ENCODE measurements around the gene EVI2B.
"Not testable (repeated sequence)": the region's sequence is repeated elsewhere in the genome, so short reads cannot be mapped to it uniquely, and the experiment has no call there.

Gene EVI2B

DNA sequence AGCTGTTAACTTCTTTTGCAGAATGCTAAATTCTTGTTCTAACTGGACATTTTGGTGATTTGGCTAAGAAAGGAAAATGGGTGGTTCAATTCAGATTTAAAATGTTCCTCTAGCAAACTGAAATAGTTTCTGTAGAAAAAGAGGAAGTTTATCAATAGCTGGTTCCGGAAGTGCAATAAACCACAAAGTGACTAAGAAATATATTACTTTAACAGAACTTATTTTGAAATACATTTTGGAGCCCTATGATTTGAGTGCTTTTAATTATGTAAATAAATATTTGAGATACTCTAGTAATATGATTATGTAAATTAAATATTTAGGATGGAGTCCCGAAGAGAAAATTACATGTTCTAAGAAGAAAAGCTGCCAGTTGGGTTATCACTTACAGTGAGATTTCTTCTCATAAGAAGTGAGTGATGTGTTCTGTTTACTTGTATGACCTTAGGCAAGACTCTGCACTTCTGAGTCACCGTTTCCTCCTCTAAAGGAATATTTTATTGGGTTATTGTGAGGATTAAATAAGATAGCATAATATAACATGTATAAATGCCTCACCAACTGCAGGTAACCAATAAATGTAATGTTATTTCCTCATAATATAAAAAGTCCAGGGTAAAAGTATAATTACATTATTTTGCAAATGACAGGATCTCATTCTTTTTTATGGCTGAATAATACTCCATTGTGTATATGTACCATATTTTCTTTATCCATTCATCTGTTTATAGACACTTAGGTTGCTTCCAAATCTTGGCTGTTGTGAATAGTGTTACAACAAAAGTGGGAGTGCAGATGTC is at the start of gene EVI2B:
Gene EVI2B, minus strand, starts transcription at position 73 of the 800 bp plus-strand sequence. CDS start 8,445 bp downstream, outside the sequence.
- no peak for DNase-seq (ENCODE audit: low read depth in 2 of 2)

DNA sequence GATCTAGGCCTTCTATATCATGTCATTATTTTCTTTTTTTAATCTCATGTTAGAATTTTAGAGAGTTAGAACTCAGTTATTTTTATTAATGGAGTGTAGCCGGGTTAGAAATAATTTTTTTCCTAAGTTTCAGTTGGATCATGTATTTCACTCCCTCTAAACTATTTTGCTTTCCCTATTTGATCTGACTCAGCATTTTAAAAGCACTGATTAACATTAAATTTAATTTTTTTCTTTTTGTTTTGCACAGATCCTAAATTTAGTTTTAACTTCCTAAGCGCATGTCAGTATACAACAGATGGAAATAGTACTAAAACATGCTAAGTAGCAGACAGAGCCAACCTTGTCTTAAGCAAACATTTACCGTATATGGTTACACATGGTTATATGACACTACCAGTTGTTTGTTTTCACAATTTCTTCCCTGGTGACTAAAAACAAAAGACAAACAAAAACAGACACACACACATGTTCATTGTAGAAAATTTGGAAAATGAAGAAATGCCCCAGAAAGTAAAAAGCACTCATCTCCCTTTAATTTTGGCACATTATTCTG is 44.1 kb upstream of the EVI2B start:
- no peak for DNase-seq (ENCODE audit: low read depth in 2 of 2)

GRCh38 chr17:31357091-31357490 is 43.2 kb upstream of the EVI2B start:
- no peak for DNase-seq (ENCODE audit: low read depth in 2 of 2)

DNA sequence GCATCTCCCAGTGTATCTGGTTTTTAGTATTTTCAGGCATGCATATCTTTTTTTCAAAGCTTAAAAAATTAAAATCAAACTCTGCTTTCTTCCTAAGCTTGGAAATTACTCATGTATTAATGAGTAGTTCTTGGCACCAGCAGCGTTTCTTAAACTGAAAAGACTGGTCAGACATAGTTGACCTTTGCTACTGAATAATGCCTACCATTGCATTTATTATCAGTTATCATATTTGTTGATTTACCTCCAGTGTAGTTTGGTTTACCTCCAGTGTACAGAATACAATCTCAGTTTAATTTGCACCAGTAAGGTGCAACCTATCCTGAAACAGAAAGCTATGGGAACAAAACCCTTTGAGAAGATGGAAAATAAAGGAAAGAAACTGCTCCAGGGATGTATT is 42.1 kb upstream of the EVI2B start:
- DNase-seq (ENCODE audit: low read depth in 2 of 2): no peak

- no peak for DNase-seq (ENCODE audit: low read depth in 2 of 2)
Measured at GRCh38 chr17:31349454-31349853, 35.6 kb upstream of the EVI2B start.

DNA sequence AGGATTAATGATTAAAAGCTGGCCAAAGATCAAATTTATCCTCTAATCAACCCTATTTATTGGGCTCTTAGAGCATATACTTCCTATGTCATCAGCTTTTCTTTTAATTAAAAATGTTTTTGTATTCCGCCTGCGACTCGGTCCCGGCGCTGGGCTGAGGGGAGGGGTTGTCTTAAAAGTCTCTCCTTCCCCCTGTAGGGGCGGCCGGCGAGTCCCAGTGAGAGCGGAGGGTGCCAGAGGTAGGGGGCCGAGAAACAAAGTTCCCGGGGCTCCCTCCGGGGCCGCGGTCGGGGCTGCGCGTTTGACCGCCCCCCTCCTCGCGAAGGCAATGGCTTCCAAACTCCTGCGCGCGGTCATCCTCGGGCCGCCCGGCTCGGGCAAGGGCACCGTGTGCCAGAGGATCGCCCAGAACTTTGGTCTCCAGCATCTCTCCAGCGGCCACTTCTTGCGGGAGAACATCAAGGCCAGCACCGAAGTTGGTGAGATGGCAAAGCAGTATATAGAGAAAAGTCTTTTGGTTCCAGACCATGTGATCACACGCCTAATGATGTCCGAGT is 31.4 kb upstream of the EVI2B start:
- not testable (repeated sequence) for DNase-seq (ENCODE audit: low read depth in 2 of 2)

GRCh38 chr17:31339906-31340661 is 26.2 kb upstream of the EVI2B start:
- DNase-seq (ENCODE audit: low read depth in 2 of 2): no peak

DNA sequence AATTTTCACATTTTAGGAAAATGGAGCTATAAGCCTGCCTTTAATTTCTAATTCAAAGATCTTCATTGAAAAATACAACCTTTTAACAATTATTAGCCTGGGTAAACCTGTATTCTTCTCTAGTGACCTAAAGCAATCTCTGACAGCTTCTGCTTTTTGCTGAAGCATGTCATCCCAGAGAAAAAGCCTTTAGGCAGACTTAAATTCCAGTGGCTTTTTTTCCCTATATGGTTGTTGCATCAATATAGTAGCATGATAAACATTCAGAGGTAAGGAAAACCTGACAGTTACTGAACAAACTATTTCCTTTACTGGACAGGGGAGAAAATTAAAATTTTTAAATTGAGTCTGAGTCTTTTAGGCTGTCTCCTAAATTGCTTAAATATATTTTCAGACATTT is 15.4 kb upstream of the EVI2B start:
- no peak for DNase-seq (ENCODE audit: low read depth in 2 of 2)

DNA sequence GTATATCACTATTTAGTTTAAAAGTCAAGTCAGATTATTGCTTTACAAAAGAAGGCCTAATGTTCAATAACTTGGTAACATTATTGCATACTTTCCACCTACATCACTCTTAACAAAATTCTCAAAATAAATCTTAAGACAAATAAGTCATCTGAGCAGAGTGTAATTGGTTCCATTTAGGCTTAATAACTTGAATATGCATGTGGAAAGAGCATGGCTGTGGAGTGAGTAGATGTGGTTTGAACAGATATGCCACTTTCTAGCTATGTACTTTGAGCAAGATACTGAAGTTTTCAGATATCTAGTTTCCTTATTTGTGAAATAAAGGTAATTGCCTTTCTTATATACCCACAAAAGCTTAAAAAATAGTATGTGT is 14.3 kb upstream of the EVI2B start:
- DNase-seq (ENCODE audit: low read depth in 2 of 2): no peak

- no peak for DNase-seq (ENCODE audit: low read depth in 2 of 2)
Measured at GRCh38 chr17:31327534-31328159, 13.8 kb upstream of the EVI2B start.

- DNase-seq (ENCODE audit: low read depth in 2 of 2): no peak
Measured at GRCh38 chr17:31323551-31323950, 9.7 kb upstream of the EVI2B start.

DNA sequence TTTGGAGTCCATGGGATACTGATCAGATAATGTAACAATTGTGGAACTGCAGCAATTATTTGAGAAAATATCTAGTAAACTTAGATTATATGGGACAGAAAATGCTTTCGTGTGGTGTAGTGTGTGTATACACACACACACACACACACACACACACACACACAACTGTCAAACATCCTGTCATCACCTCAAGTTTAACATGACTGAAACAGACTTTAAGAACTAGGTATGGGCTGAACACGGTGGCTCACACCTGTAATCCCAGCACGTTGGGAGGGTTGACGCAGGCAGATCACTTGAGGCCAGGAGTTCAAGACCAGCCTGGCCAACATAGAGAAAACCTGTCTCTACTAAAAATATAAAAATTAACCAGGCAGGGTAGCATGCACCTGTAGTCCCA is 8.1 kb upstream of the EVI2B start:
- DNase-seq (ENCODE audit: low read depth in 2 of 2): no peak

DNA sequence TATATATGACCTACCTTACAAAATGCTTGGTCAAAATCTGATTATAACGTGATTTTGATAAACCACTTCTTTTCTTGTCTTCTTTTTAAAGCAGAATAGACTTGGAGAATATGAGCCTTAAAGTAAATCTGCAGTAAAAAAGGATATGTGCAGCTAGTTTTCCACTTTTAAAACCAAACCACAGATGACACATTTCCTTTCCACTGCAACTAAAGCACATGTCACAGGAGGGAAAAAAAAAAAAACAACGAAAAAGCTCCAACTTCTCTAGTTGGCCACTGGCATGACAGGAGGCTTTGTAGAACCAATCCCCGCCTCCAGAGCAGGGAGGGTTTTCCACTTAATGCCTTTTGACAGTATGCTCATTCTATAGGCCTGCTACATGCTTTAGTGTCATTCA is 7.6 kb upstream of the EVI2B start, which contains the start of gene EVI2A:
Gene EVI2A, minus strand, starts transcription at position 142 of the 400 bp plus-strand sequence. CDS start 2,609 bp downstream, outside the sequence.
- DNase-seq (ENCODE audit: low read depth in 2 of 2): peak; percentile 55 to 75

DNA sequence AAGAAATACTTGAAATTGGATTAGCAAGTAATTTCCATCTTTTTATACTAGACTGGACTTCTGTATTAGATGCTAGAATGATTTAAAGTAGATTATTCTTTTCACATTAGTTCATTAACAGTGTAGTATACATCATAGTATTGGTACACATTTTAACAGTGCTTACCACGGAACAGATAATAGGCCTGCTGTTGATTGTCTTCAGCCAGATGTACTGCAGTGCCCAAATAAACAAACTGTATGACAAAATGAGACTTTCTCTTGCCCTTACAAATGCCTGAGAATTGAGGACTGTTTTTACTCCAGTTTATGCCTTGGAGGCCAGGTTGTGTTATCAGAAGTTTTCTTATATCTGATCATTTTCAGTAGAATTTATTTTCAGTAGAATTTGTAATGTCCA is 6.9 kb upstream of the EVI2B start:
- DNase-seq (ENCODE audit: low read depth in 2 of 2): no peak

GRCh38 chr17:31320241-31320640 is 6.4 kb upstream of the EVI2B start:
- no peak for DNase-seq (ENCODE audit: low read depth in 2 of 2)

- DNase-seq (ENCODE audit: low read depth in 2 of 2): no peak
Measured at GRCh38 chr17:31318851-31319661, 5.2 kb upstream of the EVI2B start.

GRCh38 chr17:31318298-31318801 is 4.5 kb upstream of the EVI2B start:
- peak; percentile 36 to 39 for DNase-seq (ENCODE audit: low read depth in 2 of 2)

DNA sequence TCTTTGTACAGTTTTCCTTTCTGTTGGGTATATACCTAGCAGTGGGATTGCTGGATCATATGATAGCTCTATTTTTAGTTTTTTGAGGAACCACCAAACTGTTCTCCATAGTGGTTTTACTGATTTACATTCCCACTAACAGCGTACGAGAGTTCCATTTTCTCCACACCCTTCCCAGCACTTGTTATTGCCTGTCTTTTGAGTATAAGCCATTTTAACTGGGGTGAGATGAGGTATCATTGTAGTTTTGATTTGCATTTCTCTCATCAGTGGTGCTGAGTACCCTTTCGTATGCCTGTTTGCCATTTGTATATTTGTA is 887 bp upstream of the EVI2B start:
- no peak for DNase-seq (ENCODE audit: low read depth in 2 of 2)

DNA sequence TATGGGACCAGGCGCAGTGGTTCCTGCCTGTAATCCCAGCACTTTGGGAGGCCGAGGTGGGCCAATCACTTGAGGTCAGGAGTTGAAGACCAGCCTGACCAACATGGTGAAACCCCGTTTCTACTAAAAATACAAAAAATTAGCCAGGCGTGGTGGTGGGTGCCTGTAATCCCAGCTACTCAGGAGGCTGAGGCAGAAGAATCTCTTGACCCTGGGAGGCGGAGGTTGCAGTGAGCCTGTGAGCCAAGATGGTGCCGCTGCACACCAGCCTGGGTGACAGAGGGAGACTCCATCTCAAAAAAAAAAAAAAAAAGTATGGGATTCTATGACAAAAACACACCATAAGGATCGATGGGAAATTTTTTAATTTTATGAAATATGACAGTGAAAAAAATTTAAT is 1.6 kb downstream of the EVI2B start:
- not testable (repeated sequence) for DNase-seq (ENCODE audit: low read depth in 2 of 2)

GRCh38 chr17:31311526-31311925 is 2.3 kb downstream of the EVI2B start:
- DNase-seq (ENCODE audit: low read depth in 2 of 2): no peak

- DNase-seq (ENCODE audit: low read depth in 2 of 2): no peak
Measured at GRCh38 chr17:31310886-31311285, 3.0 kb downstream of the EVI2B start.
